ENCODE measurements around the gene AGER.
"Not testable (repeated sequence)": the region's sequence is repeated elsewhere in the genome, so short reads cannot be mapped to it uniquely, and the experiment has no call there.

AGER gene

GRCh38 chr6:32146687-32147086 is 37.4 kb downstream of the AGER start:
- DNase-seq = no peak

DNA sequence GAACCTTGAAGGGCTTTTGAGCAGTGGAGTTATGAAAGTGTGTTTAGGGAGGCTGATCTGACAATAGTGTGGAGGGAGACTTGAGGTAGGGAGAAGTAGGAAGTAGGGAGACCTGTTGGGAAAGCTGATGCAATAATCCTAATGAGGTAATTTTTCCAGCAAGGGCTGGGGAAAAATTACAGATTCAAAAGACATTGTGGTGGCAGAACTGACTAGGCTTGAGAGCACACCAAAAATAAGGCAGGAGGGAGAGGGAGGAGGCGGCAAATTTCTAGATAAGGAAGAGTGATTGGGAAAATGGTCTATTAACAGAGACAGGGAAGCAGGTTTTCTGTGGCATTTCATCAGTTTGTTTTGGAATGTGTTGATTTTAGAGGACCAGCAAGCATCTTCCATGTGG is 37.8 kb downstream of the AGER start:
- no peak for DNase-seq

DNA sequence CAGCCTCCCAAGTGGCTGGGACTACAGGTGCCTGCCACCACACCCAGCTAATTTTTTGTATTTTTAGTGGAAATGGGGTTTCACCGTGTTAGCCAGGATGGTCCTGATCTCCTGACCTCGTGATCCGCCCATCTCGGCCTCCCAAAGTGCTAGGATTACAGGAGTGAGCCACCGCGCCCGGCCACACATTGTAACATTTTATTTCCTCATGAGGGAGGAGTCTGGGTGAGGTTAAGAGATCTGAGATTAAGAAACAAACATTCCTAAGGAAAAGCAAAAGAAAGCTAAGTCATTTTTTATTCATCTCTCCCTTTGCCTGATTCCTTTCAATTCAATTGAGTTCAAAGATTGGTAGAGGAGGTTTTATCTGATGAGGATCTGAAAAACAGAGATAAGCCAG is 39.8 kb downstream of the AGER start:
- DNase-seq = not testable (repeated sequence)

DNA sequence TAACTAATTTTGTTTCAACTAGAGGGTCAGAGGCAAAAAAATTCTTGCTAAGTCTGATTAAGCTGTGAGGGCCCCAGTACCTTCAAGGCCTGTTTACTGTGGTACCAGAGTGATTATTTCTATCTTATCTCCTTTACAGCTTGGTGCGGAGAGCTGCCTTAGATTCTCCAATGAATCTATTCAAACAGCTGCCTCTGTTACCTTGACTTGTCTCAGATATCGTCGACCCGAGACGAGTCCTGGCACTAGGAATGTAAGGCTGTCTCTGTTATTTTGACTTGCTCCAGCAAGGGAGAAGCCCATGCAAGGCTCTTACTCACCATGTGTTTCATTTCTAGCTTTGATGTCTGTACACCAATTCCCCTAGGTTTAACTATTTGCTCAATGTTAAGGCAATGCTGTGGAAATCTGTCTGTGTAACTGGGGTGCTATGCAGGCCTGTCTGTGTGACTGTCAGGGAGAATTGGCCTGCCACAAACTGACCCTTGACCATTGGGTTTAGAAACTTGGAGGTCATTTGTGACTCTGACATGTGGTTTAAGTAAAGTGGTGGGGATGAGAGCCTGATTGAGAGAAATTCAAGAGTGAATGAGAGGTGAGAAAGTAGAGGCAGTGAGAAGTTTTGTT is 43.5 kb downstream of the AGER start:
- DNase-seq = no peak

DNA sequence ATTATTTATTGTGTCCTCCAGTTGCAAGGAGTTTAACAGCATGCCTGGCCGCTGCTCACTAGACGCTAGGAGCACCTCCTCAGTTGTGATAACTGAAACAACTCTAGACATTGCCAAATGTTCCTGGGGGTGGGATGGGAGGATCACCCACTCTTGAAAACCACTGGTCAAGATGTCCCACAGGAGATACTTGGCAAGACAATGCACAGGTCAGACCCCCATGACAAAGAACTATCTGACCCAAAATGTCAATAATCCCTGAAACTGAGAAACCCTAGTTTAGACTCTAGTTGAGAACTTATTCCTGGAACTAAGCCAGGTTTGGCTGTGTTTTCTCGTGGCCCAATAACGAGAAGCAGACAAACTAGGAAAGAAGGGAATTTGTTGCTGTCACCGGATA is 44.5 kb downstream of the AGER start:
- DNase-seq = no peak

DNA sequence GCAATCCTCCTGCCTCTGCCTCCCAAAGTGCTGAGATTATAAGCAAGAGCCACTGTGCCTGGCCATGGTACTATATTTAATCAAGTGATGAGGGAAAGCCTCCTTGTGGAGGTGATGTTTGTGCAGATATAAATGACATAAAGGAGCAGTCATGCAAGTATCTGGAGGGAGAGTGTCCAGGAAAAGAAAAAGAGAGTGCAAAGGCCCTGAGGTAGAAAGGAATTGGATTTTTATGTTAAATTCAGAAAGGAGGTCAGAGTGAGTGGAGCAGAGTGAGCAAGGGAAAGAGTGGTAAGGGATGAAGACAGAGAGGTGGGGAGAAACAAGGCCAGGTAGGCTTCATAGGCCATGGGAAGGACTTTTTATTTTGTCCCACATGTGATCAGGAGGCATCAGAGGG is 46.6 kb downstream of the AGER start:
- DNase-seq = no peak

DNA sequence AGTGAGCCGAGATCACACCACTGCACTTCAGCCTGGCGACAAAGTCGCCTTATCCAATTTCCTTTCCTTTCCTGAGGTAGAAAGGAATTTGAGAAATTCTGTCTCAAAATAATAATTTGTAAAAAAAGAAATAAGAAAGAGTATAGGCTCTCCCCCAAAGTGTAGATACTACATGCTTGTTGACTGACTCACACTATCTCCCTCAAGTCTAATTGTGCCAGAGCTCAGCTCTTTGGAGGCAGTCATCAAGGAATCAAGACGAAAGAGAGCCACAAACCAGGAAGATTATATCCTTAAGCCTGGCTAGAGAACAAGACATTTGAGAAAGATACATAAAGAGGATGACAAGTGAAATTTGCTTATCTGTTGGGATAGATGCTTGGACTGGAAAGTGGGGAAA is 50.3 kb downstream of the AGER start:
- DNase-seq = no peak

DNA sequence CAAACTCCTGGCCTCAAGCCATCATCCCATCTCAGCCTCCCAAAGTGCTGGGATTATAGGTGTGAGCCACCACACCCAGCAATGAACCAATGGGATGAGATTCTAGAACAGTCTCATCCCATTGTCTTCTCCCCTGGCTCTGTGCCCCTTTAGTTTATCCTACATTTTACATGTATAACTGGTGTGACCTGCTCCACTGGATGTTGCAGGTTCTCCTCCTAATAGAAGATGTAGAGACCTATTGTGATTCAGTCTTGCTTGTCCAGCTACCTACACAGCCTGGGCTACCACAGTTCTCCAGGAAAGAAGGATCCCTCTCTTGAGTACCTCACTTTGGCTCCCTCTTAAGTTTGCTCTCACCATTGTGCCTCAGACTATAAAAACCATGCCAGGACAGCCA is 51.9 kb downstream of the AGER start:
- no peak for DNase-seq

DNA sequence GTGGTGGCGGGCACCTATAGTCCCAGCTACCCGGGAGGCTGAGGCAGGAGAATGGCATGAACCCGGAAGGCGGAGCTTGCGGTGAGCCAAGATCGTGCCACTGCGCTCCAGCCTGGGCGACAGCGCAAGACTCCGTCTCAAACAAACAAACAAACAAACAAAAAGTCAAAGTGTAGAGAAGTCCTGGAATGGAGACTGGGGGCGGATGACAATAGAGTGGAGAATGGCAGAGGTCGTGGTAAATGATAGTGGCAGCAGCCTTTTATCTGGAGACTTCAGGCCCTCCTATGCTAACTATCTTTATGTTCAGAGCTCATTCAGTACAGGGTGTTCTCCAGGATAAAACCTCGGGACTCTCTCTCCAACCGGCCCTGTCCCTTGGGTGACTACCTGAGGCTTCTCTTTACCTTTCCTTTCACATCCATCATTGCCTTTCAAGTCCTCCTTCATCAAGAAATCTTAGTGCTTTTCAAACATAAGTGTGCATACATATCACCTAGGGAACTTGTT is 52.6 kb downstream of the AGER start:
- DNase-seq = no peak

Measured in CD4-positive, alpha-beta T cell treated with Interleukin-10 for 1 hour (primary cell).